K562 (cell line): ENCODE measurements around the gene ANKRD60. TPM values are rescaled to one million over a fixed set of nuclear protein-coding genes. Genes with fewer than 3 reads are reported as not detected.

ENCODE experiments used
- ATAC-seq: fragments of 200-7000 bp; cut with Tn5 transposase; 3 replicates; pipeline ENCODE4 v1.9.1; 2020; ENCODE audit warnings: moderate library complexity
- BruUV-seq: library from RNA; stranded (reverse); fragments of 400-500 nt; replicated peaks from 2 replicates; lab custom pipeline; 2021; lab: Mats Ljungman, UMichigan
- CTCF ChIA-PET: fragments of 300-600 bp; formaldehyde crosslinking; extraction: SDS; loops from one replicate; lab custom pipeline; 2021; ENCODE audit warnings: low intra/inter-chr PET ratio; lab: Yijun Ruan, JAX
- POLR2A ChIA-PET: fragments of 300-600, 350-650 bp; sonication (Branson Sonifier 250); formaldehyde crosslinking; extraction: SDS; loops from one replicate; lab custom pipeline; 2021; ENCODE audit warnings: antibody characterized with exemption, inconsistent platforms; lab: Yijun Ruan, JAX
- DNase-seq, 4 experiments: peaks; one replicate each; pipeline versions ENCODE4 v3.0.0 to v3.0.0-alpha.2; 2011 to 2018; ENCODE audit warnings: low spot score in 3 of 4, mixed read lengths in 3 of 4; ENCODE audit errors: extremely low read depth in 1 of 4
- FAIRE-seq: peaks from 2 replicates; lab custom pipeline; 2011; peaks lifted over from hg19 to GRCh38; lab: Jason Lieb, UNC
- H2AFZ ChIP-seq: 2 replicates; pipeline ENCODE4 v1.6.0; 2011; ENCODE audit warnings: low read depth, low read length, control low read depth, inconsistent platforms
- H3K27ac ChIP-seq: fragments of 200-600 bp; 3 replicates; pipeline ENCODE4 v1.8.0; 2011; ENCODE audit warnings: low read depth, mild to moderate bottlenecking, control low read depth, inconsistent platforms, low read length, moderate library complexity, mixed read lengths; ENCODE audit errors: extremely low read depth
- H3K27me3 ChIP-seq, 2 experiments: fragments of 300-600 bp in 1 of 2; 2 replicates in 1 of 2; 3 replicates in 1 of 2; pipeline versions ENCODE4 v1.6.0 to v1.8.0; 2011; ENCODE audit warnings: inconsistent platforms in 2 of 2, low read length in 2 of 2, mild to moderate bottlenecking in 1 of 2, mixed read lengths in 1 of 2, moderate library complexity in 1 of 2; ENCODE audit not compliant: control insufficient read depth in 2 of 2, insufficient read depth in 2 of 2
- H3K36me3 ChIP-seq: fragments of 300-600 bp; 3 replicates; pipeline ENCODE4 v1.8.0; 2011; ENCODE audit warnings: mild to moderate bottlenecking, low read length, inconsistent platforms; ENCODE audit not compliant: control insufficient read depth, insufficient read depth
- H3K4me1 ChIP-seq, 2 experiments: fragments of 200-600 bp in 1 of 2; replicated peaks in 1 of 2; 2 replicates in 1 of 2; 3 replicates in 1 of 2; pipeline versions ENCODE4 v1.5.1 to v1.8.0; 2011; ENCODE audit warnings: inconsistent platforms in 2 of 2, low read length in 2 of 2, mild to moderate bottlenecking in 1 of 2, mixed read lengths in 1 of 2, moderate library complexity in 1 of 2; ENCODE audit not compliant: control insufficient read depth in 2 of 2, insufficient read depth in 2 of 2
- H3K4me2 ChIP-seq: 2 replicates; pipeline ENCODE4 v1.6.1; 2011; ENCODE audit warnings: low read length, control low read depth, inconsistent platforms, mixed read lengths; ENCODE audit not compliant: insufficient read depth
- H3K4me3 ChIP-seq: fragments of 200-600 bp; sonication (generic), shearing (Covaris generic); 2 replicates; pipeline ENCODE4 v1.5.1; 2016; ENCODE audit warnings: control low read depth, inconsistent platforms
- H3K79me2 ChIP-seq: fragments of 200-600 bp; 3 replicates; pipeline ENCODE4 v1.8.0; 2011; ENCODE audit warnings: low read length, inconsistent platforms; ENCODE audit not compliant: control insufficient read depth, insufficient read depth
- H3K9ac ChIP-seq, 2 experiments: 2 replicates each; pipeline versions ENCODE4 v1.6.0 to v1.6.1; 2011; ENCODE audit warnings: low read depth in 2 of 2, low read length in 2 of 2, control low read depth in 1 of 2, inconsistent platforms in 1 of 2, mild to moderate bottlenecking in 1 of 2, mixed read lengths in 1 of 2; ENCODE audit not compliant: insufficient read depth in 1 of 2
- H3K9me1 ChIP-seq: one replicate; pipeline ENCODE4 v1.6.0; 2011; ENCODE audit warnings: inconsistent platforms, mild to moderate bottlenecking, low read length, moderate library complexity; ENCODE audit not compliant: control insufficient read depth, insufficient read depth
- H3K9me3 ChIP-seq: replicated peaks from 2 replicates; pipeline ENCODE4 v1.5.1; 2011; ENCODE audit warnings: low read depth, low read length, inconsistent platforms; ENCODE audit not compliant: control insufficient read depth, insufficient read depth
- H4K20me1 ChIP-seq: replicated peaks from 2 replicates; pipeline ENCODE4 v1.6.1; 2011; ENCODE audit warnings: low read length, inconsistent platforms, mixed read lengths; ENCODE audit not compliant: control insufficient read depth, insufficient read depth
- ATF7 ChIP-seq: fragments of 450-650 bp; IDR thresholded peaks from 2 replicates; pipeline ENCODE4 v1.7.1; 2014; ENCODE audit warnings: mild to moderate bottlenecking, moderate library complexity
- CBFA2T2 ChIP-seq: fragments of 450-650 bp; conservative IDR thresholded peaks from 2 replicates; pipeline ENCODE4 v1.6.1; 2017; ENCODE audit warnings: mild to moderate bottlenecking
- GTF2F1 ChIP-seq: IDR thresholded peaks from 2 replicates; pipeline ENCODE4 v1.6.1; 2011; ENCODE audit warnings: low read depth, low read length, improper control_type of control experiment
- HMG20B ChIP-seq: fragments of 250-450 bp; sonication (Bioruptor Pico); IDR thresholded peaks from 2 replicates; pipeline ENCODE4 v1.5.0; 2021; ENCODE audit warnings: mild to moderate bottlenecking
- HNRNPL ChIP-seq: fragments of 200-400 bp; formaldehyde crosslinking; IDR thresholded peaks from 2 replicates; pipeline ENCODE4 v1.6.1; 2017; ENCODE audit warnings: low read depth, mild to moderate bottlenecking, low read length
- KDM1A ChIP-seq, 2 experiments: fragments of 450-650 bp; IDR thresholded peaks; 2 replicates each; pipeline ENCODE4 v1.6.1; 2016; ENCODE audit warnings: mild to moderate bottlenecking in 2 of 2
- POLR2AphosphoS2 ChIP-seq: IDR thresholded peaks from 2 replicates; pipeline ENCODE4 v1.6.1; 2012; ENCODE audit warnings: low read length, improper control_type of control experiment
- RFX5 ChIP-seq: IDR thresholded peaks from 2 replicates; pipeline ENCODE4 v1.6.1; 2011; ENCODE audit warnings: low read depth, mild to moderate bottlenecking, improper control_type of control experiment, low read length
- ZC3H11A ChIP-seq: IDR thresholded peaks from 2 replicates; pipeline ENCODE4 v1.6.1; 2012; ENCODE audit warnings: low read depth, low read length, improper control_type of control experiment
- ZEB2 ChIP-seq: fragments of 450-650 bp; IDR thresholded peaks from 2 replicates; pipeline ENCODE4 v1.6.1; 2016
- ZNF165 ChIP-seq: fragments of 250-450 bp; sonication (Bioruptor Pico); IDR thresholded peaks from 2 replicates; pipeline ENCODE4 v1.4.0; 2020; ENCODE audit warnings: borderline replicate concordance
- WGBS: fragments of 100-300 bp; shearing (Covaris generic); methylation state at CpG from one replicate; pipeline ENCODE4 v1.1.6; 2016; ENCODE audit warnings: low coverage, mixed read lengths; ENCODE audit not compliant: insufficient coverage; ENCODE audit errors: missing lambda C conversion rate; 5-methylcytosine and 5-hydroxymethylcytosine counted together
- in situ Hi-C: fragments of 300-500 bp; cut with MboI; formaldehyde crosslinking; loops from 4 replicates; pipeline ENCODE4 v1.15.0; 2018; ENCODE audit warnings: inconsistent platforms, mixed read lengths
- intact Hi-C: fragments of 100-400 bp; cut with micrococcal nuclease; formaldehyde crosslinking; loops from 2 replicates; pipeline ENCODE4 v1.14.2; 2022
- polyA plus RNA-seq, 8 experiments: library from polyadenylated mRNA; depleted of rRNA in 4 of 8; stranded (reverse) in 5 of 8; unstranded in 3 of 8; fragments of >200 nt; fragmentation: Nextera tagmentation in 2 of 8; fragmentation: Illumina TruSeq in 1 of 8; extraction: Ambion mirVana in 2 of 8; extraction: Trizol in 1 of 8; gene quantifications; 2 replicates each; pipeline versions ENCODE4 v1.2.1 to v1.2.3, GENCODE V29; 2011 to 2014; ENCODE audit warnings: inconsistent platforms in 1 of 8, missing spikeins in 1 of 8
- total RNA-seq, 7 experiments: library from RNA; depleted of rRNA in 6 of 7; stranded (reverse); fragments of >200 nt in 6 of 7; fragmentation: Illumina TruSeq in 2 of 7; extraction: Trizol in 2 of 7; gene quantifications; 2 replicates each; pipeline versions ENCODE4 v1.2.1 to v1.2.3, GENCODE V29; 2011 to 2021; ENCODE audit warnings: low replicate concordance in 1 of 7
- TF ChIP-seq, protein P1 (sequence below): fragments of 450-650 bp; formaldehyde crosslinking; IDR thresholded peaks from 2 replicates; pipeline ENCODE4 v1.4.0; 2020; ENCODE audit warnings: mild to moderate bottlenecking, mixed read lengths
- TF ChIP-seq, protein P2 (sequence below): fragments of 450-650 bp; IDR thresholded peaks from one replicate; pipeline ENCODE4 v1.6.1; 2018; ENCODE audit warnings: mild to moderate bottlenecking, moderate library complexity; ENCODE audit not compliant: partially characterized antibody
- TF ChIP-seq, protein P3 (sequence below): sonication (generic); formaldehyde crosslinking; IDR thresholded peaks from 2 replicates; pipeline ENCODE4 v1.8.0; 2022; ENCODE audit warnings: missing genetic modification reagents, mild to moderate bottlenecking, moderate library complexity, borderline replicate concordance
- TF ChIP-seq, protein P4 (sequence below): sonication (generic); formaldehyde crosslinking; IDR thresholded peaks from 2 replicates; pipeline ENCODE4 v1.5.0; 2020; ENCODE audit warnings: missing genetic modification reagents

ANKRD60 gene
- total and polyA plus RNA-seq, 9 of the 15 experiments (the other 6 are each of a cell fraction or from before 2014, with no cell fraction given), result not detected

DNA sequence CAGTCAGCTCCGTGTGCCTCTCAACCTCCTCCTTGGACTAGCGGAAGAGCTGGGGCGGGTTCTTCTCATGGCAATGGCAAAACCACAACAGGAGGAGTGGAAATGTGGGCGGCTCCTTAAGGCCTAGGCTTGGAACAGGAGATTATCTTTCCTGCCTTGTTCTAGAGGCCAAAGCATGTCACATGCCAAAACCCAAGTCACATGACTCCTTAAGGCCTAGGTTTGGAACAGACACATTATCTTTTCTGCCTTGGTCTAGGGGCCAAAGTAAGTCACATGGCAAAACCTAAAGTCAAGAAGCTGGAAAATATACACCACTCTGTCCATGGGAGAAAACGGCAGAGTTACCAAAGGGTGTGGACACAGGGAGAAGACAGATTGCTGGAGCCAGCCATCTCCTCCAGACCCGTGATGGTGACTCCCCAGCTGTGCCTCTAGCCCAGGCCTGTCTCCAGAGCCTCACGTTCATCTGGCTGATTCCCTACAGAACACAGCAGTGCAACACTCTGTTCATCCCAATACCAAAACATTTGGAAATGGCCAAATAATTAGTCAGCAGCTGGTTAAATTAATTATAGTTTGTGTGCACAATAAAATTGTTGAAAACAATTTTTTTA is 34.2 kb downstream of the ANKRD60 start:
- BruUV-seq, result no TSS peak
- Histone ChIP-seq H3K4me3 (no peak overlapping the region), H3K79me2 (no peaks in the 10 kb centered on the region), H3K27ac (no peak overlapping the region), H3K9ac (no peak overlapping the region), H3K36me3 (no peaks in the 10 kb centered on the region), H4K20me1 (peaks cover 6% of the 10 kb centered on the region; the same call in 1 of the 2 replicates), H3K4me2 (no peak overlapping the region; the same call in 1 of the 2 replicates), H3K9me3 (no peaks in the 10 kb centered on the region), H3K4me1 (peaks cover 0 to 3% of the 10 kb centered on the region in 2 experiments; a peak in 1 of 5 replicates), H3K27me3 (peaks cover 8 to 28% of the 10 kb centered on the region in 2 experiments; a peak in 3 of 5 replicates), H3K9me1 (no peaks in the 10 kb centered on the region), H2AFZ (peak overlapping the region; percentile 28; the same call in 1 of the 2 replicates)
- no peak for ATAC-seq
- ChIA-PET POLR2A (interaction anchor here (0.7 kb wide), 1 partner anchor 635 kb away, joined by 3 read pairs; no protein-coding TSS in a partner anchor), CTCF (interaction anchor here (0.6 to 3.8 kb wide), 2 partner anchors 13 to 16 kb away, joined by 3 to 34 read pairs; no protein-coding TSS in a partner anchor)
- intact Hi-C loops, result no loop called here
- WGBS, result 6% methylated on average over 7 of the region's 7 CpGs
- DNase-seq, result peak in 1 of 4 experiments; percentile 24
- FAIRE-seq, result no peak
- in situ Hi-C loops, result no loop called here
- TF ChIP-seq HMG20B (CRISPR knock-in tag) (no peak), KDM1A (IDR thresholded peaks at IDR 0.05) (no peak), GTF2F1 (no peak), RFX5 (no peak), HNRNPL (no peak), ATF7 (no peak), ZC3H11A (no peak), ZEB2 (no peak), CBFA2T2 (peak; percentile 47), POLR2AphosphoS2 (no peak), ZNF165 (CRISPR knock-in tag) (no peak)
- TF ChIP-seq, protein P1, sequence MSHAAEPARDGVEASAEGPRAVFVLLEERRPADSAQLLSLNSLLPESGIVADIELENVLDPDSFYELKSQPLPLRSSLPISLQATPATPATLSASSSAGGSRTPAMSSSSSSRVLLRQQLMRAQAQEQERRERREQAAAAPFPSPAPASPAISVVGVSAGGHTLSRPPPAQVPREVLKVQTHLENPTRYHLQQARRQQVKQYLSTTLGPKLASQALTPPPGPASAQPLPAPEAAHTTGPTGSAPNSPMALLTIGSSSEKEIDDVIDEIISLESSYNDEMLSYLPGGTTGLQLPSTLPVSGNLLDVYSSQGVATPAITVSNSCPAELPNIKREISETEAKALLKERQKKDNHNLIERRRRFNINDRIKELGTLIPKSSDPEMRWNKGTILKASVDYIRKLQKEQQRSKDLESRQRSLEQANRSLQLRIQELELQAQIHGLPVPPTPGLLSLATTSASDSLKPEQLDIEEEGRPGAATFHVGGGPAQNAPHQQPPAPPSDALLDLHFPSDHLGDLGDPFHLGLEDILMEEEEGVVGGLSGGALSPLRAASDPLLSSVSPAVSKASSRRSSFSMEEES (CRISPR knock-in tag), result peak; percentile 97
- TF ChIP-seq, protein P2, sequence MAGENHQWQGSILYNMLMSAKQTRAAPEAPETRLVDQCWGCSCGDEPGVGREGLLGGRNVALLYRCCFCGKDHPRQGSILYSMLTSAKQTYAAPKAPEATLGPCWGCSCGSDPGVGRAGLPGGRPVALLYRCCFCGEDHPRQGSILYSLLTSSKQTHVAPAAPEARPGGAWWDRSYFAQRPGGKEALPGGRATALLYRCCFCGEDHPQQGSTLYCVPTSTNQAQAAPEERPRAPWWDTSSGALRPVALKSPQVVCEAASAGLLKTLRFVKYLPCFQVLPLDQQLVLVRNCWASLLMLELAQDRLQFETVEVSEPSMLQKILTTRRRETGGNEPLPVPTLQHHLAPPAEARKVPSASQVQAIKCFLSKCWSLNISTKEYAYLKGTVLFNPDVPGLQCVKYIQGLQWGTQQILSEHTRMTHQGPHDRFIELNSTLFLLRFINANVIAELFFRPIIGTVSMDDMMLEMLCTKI, result no peak
- TF ChIP-seq, protein P3, sequence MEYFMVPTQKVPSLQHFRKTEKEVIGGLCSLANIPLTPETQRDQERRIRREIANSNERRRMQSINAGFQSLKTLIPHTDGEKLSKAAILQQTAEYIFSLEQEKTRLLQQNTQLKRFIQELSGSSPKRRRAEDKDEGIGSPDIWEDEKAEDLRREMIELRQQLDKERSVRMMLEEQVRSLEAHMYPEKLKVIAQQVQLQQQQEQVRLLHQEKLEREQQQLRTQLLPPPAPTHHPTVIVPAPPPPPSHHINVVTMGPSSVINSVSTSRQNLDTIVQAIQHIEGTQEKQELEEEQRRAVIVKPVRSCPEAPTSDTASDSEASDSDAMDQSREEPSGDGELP (CRISPR knock-in tag), result no peak
- TF ChIP-seq, protein P4, sequence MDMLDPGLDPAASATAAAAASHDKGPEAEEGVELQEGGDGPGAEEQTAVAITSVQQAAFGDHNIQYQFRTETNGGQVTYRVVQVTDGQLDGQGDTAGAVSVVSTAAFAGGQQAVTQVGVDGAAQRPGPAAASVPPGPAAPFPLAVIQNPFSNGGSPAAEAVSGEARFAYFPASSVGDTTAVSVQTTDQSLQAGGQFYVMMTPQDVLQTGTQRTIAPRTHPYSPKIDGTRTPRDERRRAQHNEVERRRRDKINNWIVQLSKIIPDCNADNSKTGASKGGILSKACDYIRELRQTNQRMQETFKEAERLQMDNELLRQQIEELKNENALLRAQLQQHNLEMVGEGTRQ (CRISPR knock-in tag), result peak; percentile 79
